Erythroblast (primary cell): Measurements from ENCODE around the gene NXPH4.

Experiments
- GATA1 ChIP-seq: IDR thresholded peaks from 2 replicates; pipeline ENCODE4 v1.6.1; 2011; ENCODE audit warnings: low read depth, mild to moderate bottlenecking, control low read depth, low read length, moderate library complexity
- POLR2A ChIP-seq: IDR thresholded peaks from 2 replicates; pipeline ENCODE4 v1.6.1; 2011; ENCODE audit warnings: mild to moderate bottlenecking, low read length

DNA sequence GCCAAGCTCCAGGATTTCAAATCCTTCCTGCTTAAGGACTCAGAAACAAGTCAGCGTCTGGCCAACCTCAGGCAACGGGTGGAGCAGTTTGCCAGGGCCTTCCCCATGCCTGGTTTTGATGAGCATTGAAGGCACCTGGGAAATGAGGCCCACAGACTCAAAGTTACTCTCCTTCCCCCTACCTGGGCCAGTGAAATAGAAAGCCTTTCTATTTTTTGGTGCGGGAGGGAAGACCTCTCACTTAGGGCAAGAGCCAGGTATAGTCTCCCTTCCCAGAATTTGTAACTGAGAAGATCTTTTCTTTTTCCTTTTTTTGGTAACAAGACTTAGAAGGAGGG, 17.6 kb downstream of the NXPH4 start:
- TF ChIP-seq POLR2A = no peak
- no peak for TF ChIP-seq GATA1
